MM.1S (cell line): Measurements from ENCODE around the gene CPNE1.

ENCODE experiments used
- CTCF ChIP-seq: fragments of 300-600 bp; sonication (generic); IDR thresholded peaks from 2 replicates; pipeline ENCODE4 v1.5.1; 2016; ENCODE audit warnings: antibody characterized with exemption, low read length, mixed read lengths
- EZH2 ChIP-seq: fragments of 300-600 bp; sonication (generic); optimal IDR thresholded peaks from 2 replicates; pipeline ENCODE3; 2017; ENCODE audit warnings: low read depth, mild to moderate bottlenecking, antibody characterized with exemption, low read length, mixed read lengths

GRCh38 chr20:35621560-35621946, 43.1 kb downstream of the CPNE1 start:
- TF ChIP-seq CTCF (no peak), EZH2 (no peak)
